Loucy (cell line): ENCODE measurements around the gene SPOP.

Experiments
- H2AFZ ChIP-seq: fragments of 200-600 bp; sonication (generic); 2 replicates; pipeline ENCODE4 v1.6.0; 2016; ENCODE audit warnings: antibody characterized with exemption, mild to moderate bottlenecking, low read length, moderate library complexity
- H3F3A ChIP-seq: fragments of 200-600 bp; 2 replicates; pipeline ENCODE4 v1.6.0; 2016; ENCODE audit warnings: antibody characterized with exemption, low read depth, mild to moderate bottlenecking
- H3K27me3 ChIP-seq: fragments of 200-600 bp; sonication (generic); 2 replicates; pipeline ENCODE4 v1.6.1; 2014; ENCODE audit warnings: low read length, mild to moderate bottlenecking; ENCODE audit not compliant: insufficient read depth, poor library complexity, severe bottlenecking
- H3K36me3 ChIP-seq: fragments of 200-600 bp; sonication (generic); 2 replicates; pipeline ENCODE4 v1.6.1; 2016; ENCODE audit warnings: low read length; ENCODE audit not compliant: insufficient read depth
- H3K4me1 ChIP-seq: fragments of 200-600 bp; sonication (generic); 2 replicates; pipeline ENCODE4 v1.5.1; 2014; ENCODE audit warnings: low read length, mild to moderate bottlenecking; ENCODE audit not compliant: insufficient read depth, poor library complexity, severe bottlenecking
- H3K4me2 ChIP-seq: fragments of 200-600 bp; sonication (generic); 2 replicates; pipeline ENCODE4 v1.6.0; 2014; ENCODE audit warnings: antibody characterized with exemption, low read length, low read depth, mild to moderate bottlenecking; ENCODE audit not compliant: poor library complexity, severe bottlenecking
- H3K4me3 ChIP-seq: fragments of 200-600 bp; sonication (generic); 2 replicates; pipeline ENCODE4 v1.5.1; 2014; ENCODE audit warnings: low read length, mild to moderate bottlenecking, mixed read lengths; ENCODE audit not compliant: poor library complexity, severe bottlenecking
- H3K79me2 ChIP-seq: fragments of 200-600 bp; sonication (generic); 2 replicates; pipeline ENCODE4 v1.6.1; 2014; ENCODE audit warnings: low read length; ENCODE audit not compliant: insufficient read depth
- H3K9ac ChIP-seq: fragments of 200-600 bp; sonication (generic); 2 replicates; pipeline ENCODE4 v1.6.0; 2014; ENCODE audit warnings: mild to moderate bottlenecking, low read depth, low read length, moderate library complexity; ENCODE audit not compliant: poor library complexity, severe bottlenecking
- H3K9me2 ChIP-seq: fragments of 200-600 bp; sonication (generic); replicated peaks from 2 replicates; pipeline ENCODE4 v1.6.1; 2016; ENCODE audit warnings: low read depth, low read length, mixed read lengths
- H3K9me3 ChIP-seq: fragments of 200-600 bp; sonication (generic); 2 replicates; pipeline ENCODE4 v1.6.1; 2014; ENCODE audit warnings: mild to moderate bottlenecking, antibody characterized with exemption, low read length, low read depth; ENCODE audit not compliant: insufficient read depth
- H4K20me1 ChIP-seq: fragments of 200-600 bp; sonication (generic); 2 replicates; pipeline ENCODE4 v1.6.0; 2014; ENCODE audit warnings: antibody characterized with exemption, low read length, mild to moderate bottlenecking; ENCODE audit not compliant: insufficient read depth, poor library complexity, severe bottlenecking
- CTCF ChIP-seq: fragments of 200-600 bp; sonication (generic); conservative IDR thresholded peaks from 2 replicates; pipeline ENCODE4 v1.5.1; 2014; ENCODE audit warnings: mild to moderate bottlenecking, antibody characterized with exemption, low read length
- EZH2phosphoT487 ChIP-seq: fragments of 200-600 bp; IDR thresholded peaks from 2 replicates; pipeline ENCODE4 v1.6.1; 2018; ENCODE audit warnings: antibody characterized with exemption, mild to moderate bottlenecking, moderate library complexity, borderline replicate concordance

SPOP gene

DNA sequence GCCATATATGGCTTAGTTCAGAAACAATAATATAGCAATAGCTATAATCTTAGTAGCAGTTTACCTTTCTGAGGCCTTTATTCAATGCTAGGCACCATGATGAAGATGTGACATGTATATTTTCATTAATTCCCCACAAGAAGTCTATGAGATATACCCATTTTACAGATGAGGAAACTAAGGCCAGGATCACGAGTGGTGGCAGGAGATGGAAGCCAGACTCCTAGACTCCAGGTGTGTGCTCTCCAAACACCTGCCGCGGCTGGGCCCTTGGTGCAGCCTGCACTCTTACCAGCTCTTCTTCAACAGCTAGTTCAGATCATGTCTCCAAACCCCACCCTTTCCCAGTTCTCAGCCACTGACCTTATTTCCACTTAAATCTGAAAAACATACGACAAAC, 87.0 kb downstream of the SPOP start:
- no peak for TF ChIP-seq CTCF
- TF ChIP-seq EZH2phosphoT487: no peak
- Histone ChIP-seq H3K4me1 (peaks cover 1% of the 10 kb centered on the region), H4K20me1 (no peaks in the 10 kb centered on the region), H3K4me2 (no peak overlapping the region), H3K27me3 (no peaks in the 10 kb centered on the region), H2AFZ (no peak overlapping the region), H3K36me3 (no peaks in the 10 kb centered on the region), H3K79me2 (no peaks in the 10 kb centered on the region), H3K9me2 (no peaks in the 10 kb centered on the region), H3K4me3 (no peak overlapping the region), H3K9ac (no peak overlapping the region), H3K9me3 (no peaks in the 10 kb centered on the region), H3F3A (no peaks in the 10 kb centered on the region)

GRCh38 chr17:49589577-49589927, 88.3 kb downstream of the SPOP start:
- TF ChIP-seq EZH2phosphoT487 (no peak), CTCF (no peak)
- Histone ChIP-seq H3K9me3 (no peaks in the 10 kb centered on the region), H3K79me2 (no peaks in the 10 kb centered on the region), H4K20me1 (no peaks in the 10 kb centered on the region), H3K4me2 (no peak overlapping the region), H2AFZ (no peak overlapping the region), H3K36me3 (no peaks in the 10 kb centered on the region), H3K9me2 (no peaks in the 10 kb centered on the region), H3K27me3 (no peaks in the 10 kb centered on the region), H3K9ac (no peak overlapping the region), H3K4me1 (no peaks in the 10 kb centered on the region), H3K4me3 (no peak overlapping the region), H3F3A (no peaks in the 10 kb centered on the region)

- no peak overlapping the region for H3K4me2 ChIP-seq
- no peaks in the 10 kb centered on the region for H3K9me2 ChIP-seq
- no peaks in the 10 kb centered on the region for H3K9me3 ChIP-seq
- H3K27me3 ChIP-seq: no peaks in the 10 kb centered on the region
- TF ChIP-seq CTCF (no peak), EZH2phosphoT487 (no peak)
- H3K9ac ChIP-seq: no peak overlapping the region
- no peaks in the 10 kb centered on the region for H3K36me3 ChIP-seq
- no peak overlapping the region for H2AFZ ChIP-seq
- no peaks in the 10 kb centered on the region for H4K20me1 ChIP-seq
- no peaks in the 10 kb centered on the region for H3K79me2 ChIP-seq
- H3F3A ChIP-seq: no peaks in the 10 kb centered on the region
- H3K4me1 ChIP-seq: no peaks in the 10 kb centered on the region
- no peak overlapping the region for H3K4me3 ChIP-seq
Measured at GRCh38 chr17:49588726-49589576, 88.9 kb downstream of the SPOP start.
